Immature natural killer cell (primary cell): Measurements from ENCODE around the gene TXNDC5. TPM values are rescaled to one million over a fixed set of nuclear protein-coding genes. Genes with fewer than 3 reads are reported as not detected.

Experiments
- DNase-seq, 3 donors: peaks; one replicate each; pipeline ENCODE4 v3.0.0; 2022; ENCODE audit warnings: mixed read lengths in 1 of 3
- H3K27ac Mint-ChIP-seq, 6 donors: one replicate each; pipeline ENCODE4 v1.8.0; 2020; ENCODE audit warnings: mixed read lengths in 6 of 6, mild to moderate bottlenecking in 5 of 6, inconsistent platforms in 4 of 6, moderate library complexity in 3 of 6
- H3K27me3 Mint-ChIP-seq, 3 donors: one replicate each; pipeline ENCODE4 v1.8.0; 2020 to 2021; ENCODE audit warnings: low read depth in 3 of 3, mild to moderate bottlenecking in 3 of 3, mixed read lengths in 3 of 3, moderate library complexity in 3 of 3, inconsistent platforms in 1 of 3
- H3K36me3 Mint-ChIP-seq, 3 donors: one replicate each; pipeline ENCODE4 v1.8.0; 2020; ENCODE audit warnings: mixed read lengths in 3 of 3, inconsistent platforms in 2 of 3, mild to moderate bottlenecking in 2 of 3
- H3K4me1 Mint-ChIP-seq, 2 donors: one replicate each; pipeline ENCODE4 v1.8.0; 2020; ENCODE audit warnings: inconsistent platforms in 2 of 2, mild to moderate bottlenecking in 2 of 2, mixed read lengths in 2 of 2, moderate library complexity in 1 of 2
- H3K4me3 Mint-ChIP-seq, 5 donors: one replicate each; pipeline ENCODE4 v1.8.0; 2020; ENCODE audit warnings: mild to moderate bottlenecking in 5 of 5, mixed read lengths in 5 of 5, inconsistent platforms in 3 of 5, moderate library complexity in 3 of 5
- H3K9me3 Mint-ChIP-seq, 6 donors: one replicate each; pipeline ENCODE4 v1.8.0; 2020; ENCODE audit warnings: mild to moderate bottlenecking in 6 of 6, mixed read lengths in 6 of 6, inconsistent platforms in 4 of 6, moderate library complexity in 3 of 6
- polyA plus RNA-seq, 3 donors: library from polyadenylated mRNA; unstranded; fragments of 300-500 nt; fragmentation: Illumina TruSeq; gene quantifications; one replicate each; pipeline ENCODE4 v1.2.3, GENCODE V29; 2021

Gene TXNDC5
- polyA plus RNA-seq, 3 donors from 2014 or later: 16.4 to 25.4 (median 24.3) TPM

DNA sequence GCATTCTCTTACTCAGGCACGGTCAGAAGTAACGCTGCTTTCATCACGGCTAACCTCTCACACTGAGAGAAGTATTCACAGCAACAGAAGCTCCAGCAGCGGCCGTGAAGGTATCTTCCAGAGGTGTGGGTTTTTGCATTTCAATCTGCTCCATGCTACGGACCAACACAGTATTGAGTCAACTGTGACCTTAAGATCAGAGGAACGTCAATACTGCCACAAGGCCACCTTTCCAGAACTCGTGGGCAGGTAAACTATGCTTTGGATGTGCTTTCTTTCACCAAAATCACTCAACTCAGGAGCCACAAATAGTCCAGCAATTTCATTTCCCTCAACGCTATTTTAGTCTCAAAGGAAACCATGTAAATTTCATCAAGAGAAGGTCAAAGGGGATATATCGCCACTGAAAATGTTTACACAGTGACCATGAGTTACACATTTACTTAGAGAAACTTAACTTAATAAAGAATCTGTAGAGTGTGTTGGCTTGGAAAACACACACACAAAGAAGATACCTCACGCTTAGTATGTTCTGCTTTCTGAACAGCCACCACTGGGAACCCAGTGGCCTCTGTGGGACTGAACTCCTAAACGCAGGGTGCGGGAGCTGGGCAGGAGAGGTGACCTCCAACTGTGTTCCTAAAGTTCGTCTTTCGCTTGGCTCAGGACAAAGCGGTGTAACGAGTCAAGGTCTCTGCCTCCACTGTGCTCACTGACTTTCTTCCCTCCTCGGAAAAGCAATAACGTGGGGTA is 27.9 kb downstream of the TXNDC5 start:
- Mint-ChIP-seq H3K27ac (no peak overlapping the region), H3K4me3 (no peak overlapping the region), H3K9me3 (no peaks in the 10 kb centered on the region), H3K4me1 (no peaks in the 10 kb centered on the region), H3K36me3 (peaks cover 45 to 52% (median 51%) of the 10 kb centered on the region in 3 donors), H3K27me3 (peaks cover 0 to 1% (median 0%) of the 10 kb centered on the region in 3 donors)
- DNase-seq: no peak

DNA sequence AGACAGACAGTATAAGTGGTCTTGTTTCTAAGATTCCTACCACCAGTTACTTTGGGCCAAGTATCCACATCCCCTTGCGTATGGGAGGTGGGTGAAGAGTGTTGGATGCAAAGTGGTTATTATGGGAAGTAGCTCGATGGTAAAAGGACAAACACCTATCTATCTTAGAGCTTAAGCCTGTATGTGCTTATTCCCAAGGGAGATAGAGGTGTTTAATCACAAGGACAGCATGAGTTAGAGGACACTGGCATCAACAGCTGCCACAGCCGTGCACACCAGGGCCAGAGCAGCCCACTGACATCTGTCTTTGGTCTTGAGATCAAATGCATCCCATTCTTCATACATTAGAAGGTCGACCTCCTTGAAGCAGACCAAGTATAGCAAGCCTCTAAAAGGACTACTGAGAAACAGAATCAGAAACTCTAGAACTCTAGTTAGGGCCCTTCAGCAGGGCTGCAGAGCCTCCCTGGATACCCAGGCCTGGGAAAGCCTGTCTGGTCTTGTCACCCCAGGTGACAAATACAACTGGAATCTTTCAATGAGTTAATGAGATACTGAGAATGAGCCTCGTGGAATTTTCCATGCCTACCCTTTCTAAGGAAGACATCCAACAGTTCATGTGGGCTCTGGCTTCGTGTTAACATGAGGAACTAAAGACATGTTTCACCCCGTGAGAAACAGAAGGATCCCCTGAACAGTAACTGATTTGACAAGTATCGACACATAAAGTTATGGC is 28.7 kb downstream of the TXNDC5 start:
- Mint-ChIP-seq H3K27ac (no peak overlapping the region), H3K4me3 (no peak overlapping the region), H3K4me1 (no peaks in the 10 kb centered on the region), H3K9me3 (no peaks in the 10 kb centered on the region), H3K27me3 (no peaks in the 10 kb centered on the region), H3K36me3 (peaks cover 42 to 48% (median 47%) of the 10 kb centered on the region in 3 donors)
- DNase-seq: no peak

DNA sequence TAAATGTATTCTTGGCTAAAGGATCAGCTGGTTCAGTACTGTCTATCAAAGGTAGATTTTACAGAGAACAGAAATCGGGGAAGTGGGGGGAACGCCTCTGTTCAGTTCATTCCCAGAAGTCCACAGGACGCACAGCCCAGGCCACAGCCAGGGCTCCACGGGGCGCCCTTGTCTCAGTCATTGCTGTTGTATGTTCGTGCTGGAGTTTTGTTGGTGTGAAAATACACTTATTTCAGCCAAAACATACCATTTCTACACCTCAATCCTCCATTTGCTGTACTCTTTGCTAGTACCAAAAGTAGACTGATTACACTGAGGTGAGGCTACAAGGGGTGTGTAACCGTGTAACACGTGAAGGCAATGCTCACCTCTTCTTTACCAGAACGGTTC is 29.9 kb downstream of the TXNDC5 start:
- no peaks in the 10 kb centered on the region for H3K27me3 Mint-ChIP-seq
- H3K9me3 Mint-ChIP-seq: peaks cover 0 to 3% (median 0%) of the 10 kb centered on the region in 6 donors
- no peak for DNase-seq
- H3K4me1 Mint-ChIP-seq: no peaks in the 10 kb centered on the region
- H3K4me3 Mint-ChIP-seq: no peak overlapping the region
- no peak overlapping the region for H3K27ac Mint-ChIP-seq
- H3K36me3 Mint-ChIP-seq: peaks cover 40 to 42% (median 41%) of the 10 kb centered on the region in 3 donors

DNA sequence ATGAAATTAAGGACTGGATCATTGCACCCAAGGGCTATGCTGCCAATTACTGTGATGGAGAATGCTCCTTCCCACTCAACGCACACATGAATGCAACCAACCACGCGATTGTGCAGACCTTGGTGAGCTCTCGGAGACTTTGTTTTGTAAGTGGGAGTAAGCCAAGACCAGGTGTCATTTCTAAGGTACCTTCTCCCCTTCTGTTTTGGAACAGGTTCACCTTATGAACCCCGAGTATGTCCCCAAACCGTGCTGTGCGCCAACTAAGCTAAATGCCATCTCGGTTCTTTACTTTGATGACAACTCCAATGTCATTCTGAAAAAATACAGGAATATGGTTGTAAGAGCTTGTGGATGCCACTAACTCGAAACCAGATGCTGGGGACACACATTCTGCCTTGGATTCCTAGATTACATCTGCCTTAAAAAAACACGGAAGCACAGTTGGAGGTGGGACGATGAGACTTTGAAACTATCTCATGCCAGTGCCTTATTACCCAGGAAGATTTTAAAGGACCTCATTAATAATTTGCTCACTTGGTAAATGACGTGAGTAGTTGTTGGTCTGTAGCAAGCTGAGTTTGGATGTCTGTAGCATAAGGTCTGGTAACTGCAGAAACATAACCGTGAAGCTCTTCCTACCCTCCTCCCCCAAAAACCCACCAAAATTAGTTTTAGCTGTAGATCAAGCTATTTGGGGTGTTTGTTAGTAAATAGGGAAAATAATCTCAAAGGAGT is 30.4 kb downstream of the TXNDC5 start:
- Mint-ChIP-seq H3K4me1 (no peaks in the 10 kb centered on the region), H3K27me3 (no peaks in the 10 kb centered on the region), H3K36me3 (peaks cover 36 to 42% (median 41%) of the 10 kb centered on the region in 3 donors), H3K27ac (no peak overlapping the region), H3K4me3 (no peak overlapping the region), H3K9me3 (peaks cover 0 to 3% (median 0%) of the 10 kb centered on the region in 6 donors)
- no peak for DNase-seq

DNA sequence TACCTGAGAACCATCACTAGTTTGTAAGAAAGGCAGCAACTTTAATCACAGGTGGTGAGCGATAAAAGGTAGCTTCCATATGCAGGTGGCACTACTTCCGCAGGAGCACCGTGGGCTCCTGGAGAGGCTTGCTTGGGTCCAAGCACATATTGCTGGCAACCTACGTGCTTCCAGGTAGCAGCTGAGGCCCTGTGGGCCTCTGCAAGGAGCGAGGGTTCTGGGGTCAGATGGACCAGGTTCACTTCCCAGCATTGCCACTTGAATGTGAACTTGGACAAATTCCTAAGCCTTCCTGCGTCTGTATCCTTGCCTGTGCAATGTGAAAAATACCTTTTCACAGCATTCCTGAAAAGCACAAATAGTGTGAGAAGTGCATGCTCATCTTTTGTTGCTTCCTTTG is 31.0 kb downstream of the TXNDC5 start:
- Mint-ChIP-seq H3K27ac (no peak overlapping the region), H3K27me3 (no peaks in the 10 kb centered on the region), H3K9me3 (peaks cover 0 to 3% (median 0%) of the 10 kb centered on the region in 6 donors), H3K4me1 (no peaks in the 10 kb centered on the region), H3K36me3 (peaks cover 30 to 40% (median 37%) of the 10 kb centered on the region in 3 donors), H3K4me3 (no peak overlapping the region)
- no peak for DNase-seq

DNA sequence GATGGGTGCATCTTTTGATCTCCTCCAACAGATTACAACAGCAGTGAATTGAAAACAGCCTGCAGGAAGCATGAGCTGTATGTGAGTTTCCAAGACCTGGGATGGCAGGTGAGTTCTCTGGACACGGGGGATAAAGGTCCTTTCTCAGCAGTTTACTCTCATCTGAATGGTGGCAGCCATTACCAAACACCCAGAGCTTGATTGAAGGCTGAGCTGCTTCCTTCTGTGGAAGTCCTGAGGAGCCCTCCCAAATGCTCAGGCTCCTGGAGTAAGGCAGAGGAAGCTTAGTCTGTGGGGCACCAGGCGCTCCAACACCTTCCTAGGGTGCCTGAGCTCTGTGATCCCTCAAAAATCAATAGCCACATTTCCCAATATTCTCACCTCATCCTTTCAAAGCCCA is 31.5 kb downstream of the TXNDC5 start:
- no peaks in the 10 kb centered on the region for H3K4me1 Mint-ChIP-seq
- H3K4me3 Mint-ChIP-seq: no peak overlapping the region
- H3K9me3 Mint-ChIP-seq: peaks cover 0 to 3% (median 0%) of the 10 kb centered on the region in 6 donors
- no peaks in the 10 kb centered on the region for H3K27me3 Mint-ChIP-seq
- no peak for DNase-seq
- no peak overlapping the region for H3K27ac Mint-ChIP-seq
- H3K36me3 Mint-ChIP-seq: peaks cover 26 to 35% (median 32%) of the 10 kb centered on the region in 3 donors

DNA sequence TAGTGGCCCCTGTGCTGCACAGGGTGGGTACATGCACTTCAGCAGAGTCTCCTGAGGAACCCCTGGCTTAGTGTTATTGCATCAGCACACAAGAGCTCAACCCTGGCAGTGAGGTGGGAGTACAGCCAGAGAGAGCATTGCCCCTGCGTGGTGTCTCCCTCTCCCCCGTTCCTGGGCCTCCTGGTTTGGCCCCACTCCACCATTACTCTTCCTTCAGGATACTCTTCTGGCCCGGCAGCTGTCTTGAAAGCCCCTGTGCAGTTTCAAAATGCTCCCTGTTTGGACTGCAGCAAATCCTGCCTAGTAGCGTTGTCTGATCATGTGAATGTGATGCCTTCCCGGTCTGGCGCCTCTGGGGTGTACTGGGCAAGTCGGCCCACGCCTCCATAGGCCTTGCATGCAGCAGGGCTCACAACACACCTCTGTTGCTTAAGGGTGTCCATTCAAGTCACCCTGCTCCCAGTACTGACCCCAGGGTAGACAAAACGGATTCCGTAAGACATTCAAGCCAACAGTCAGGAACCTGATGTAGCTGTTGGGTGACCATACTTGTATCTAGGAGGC is 32.1 kb downstream of the TXNDC5 start:
- peaks cover 0 to 3% (median 0%) of the 10 kb centered on the region in 6 donors for H3K9me3 Mint-ChIP-seq
- no peaks in the 10 kb centered on the region for H3K27me3 Mint-ChIP-seq
- no peaks in the 10 kb centered on the region for H3K4me1 Mint-ChIP-seq
- no peak overlapping the region for H3K4me3 Mint-ChIP-seq
- peaks cover 20 to 29% (median 26%) of the 10 kb centered on the region in 3 donors for H3K36me3 Mint-ChIP-seq
- H3K27ac Mint-ChIP-seq: no peak overlapping the region
- no peak for DNase-seq

DNA sequence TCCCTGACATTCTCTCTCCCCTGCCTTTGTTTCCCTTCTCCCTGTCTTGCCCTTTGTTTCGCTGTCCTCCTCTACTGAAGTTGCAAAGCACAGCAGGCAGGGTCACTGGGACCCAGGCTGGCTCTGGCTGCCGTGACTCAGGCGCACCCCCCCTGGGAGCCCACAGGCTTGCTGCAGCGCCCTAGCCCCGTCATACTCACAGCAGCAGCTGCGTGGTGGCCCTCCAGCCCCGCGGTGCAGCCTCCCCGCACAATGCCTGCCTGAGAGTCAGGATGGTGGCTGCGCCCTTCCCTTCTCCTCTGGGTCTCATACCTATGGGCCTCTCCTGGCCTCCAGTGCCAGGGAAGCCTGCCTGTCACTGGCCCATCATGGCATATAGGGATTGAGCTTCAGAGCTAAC is 41.7 kb downstream of the TXNDC5 start:
- no peak for DNase-seq
- Mint-ChIP-seq H3K4me1 (no peaks in the 10 kb centered on the region), H3K4me3 (no peak overlapping the region), H3K9me3 (no peaks in the 10 kb centered on the region), H3K36me3 (no peaks in the 10 kb centered on the region), H3K27ac (no peak overlapping the region), H3K27me3 (peaks cover 0 to 3% (median 0%) of the 10 kb centered on the region in 3 donors)

DNA sequence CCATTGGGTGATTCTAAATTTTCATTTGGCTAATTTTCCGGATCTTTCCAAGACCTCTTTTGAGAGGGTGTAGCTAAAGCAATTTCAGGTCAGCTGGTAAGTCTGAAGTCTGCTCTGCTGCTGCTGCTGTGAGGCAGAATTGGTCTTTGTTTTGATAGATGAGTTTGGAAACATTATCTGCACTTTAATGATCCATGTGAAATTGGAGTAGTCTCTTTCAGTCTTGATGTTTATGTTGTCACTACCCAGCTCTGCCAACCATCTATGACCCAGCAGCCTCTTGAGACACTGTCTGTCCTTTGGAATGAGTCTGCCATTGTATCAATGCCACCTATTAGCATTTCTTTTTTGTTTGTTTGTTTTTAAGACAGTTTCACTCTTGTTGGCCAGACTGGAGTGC is 44.1 kb downstream of the TXNDC5 start:
- Mint-ChIP-seq H3K4me3 (no peak overlapping the region), H3K27ac (no peak overlapping the region), H3K36me3 (no peaks in the 10 kb centered on the region), H3K27me3 (peaks cover 0 to 6% (median 2%) of the 10 kb centered on the region in 3 donors), H3K4me1 (no peaks in the 10 kb centered on the region), H3K9me3 (no peaks in the 10 kb centered on the region)
- DNase-seq: no peak

- H3K36me3 Mint-ChIP-seq: no peaks in the 10 kb centered on the region
- no peak for DNase-seq
- no peaks in the 10 kb centered on the region for H3K4me1 Mint-ChIP-seq
These were observed 44.8 kb downstream of the TXNDC5 start for GRCh38 chr6:7865781-7866180.

GRCh38 chr6:7859591-7859990 is 51.0 kb downstream of the TXNDC5 start:
- Mint-ChIP-seq H3K27ac (no peak overlapping the region), H3K9me3 (no peaks in the 10 kb centered on the region), H3K4me3 (no peak overlapping the region), H3K27me3 (peaks cover 2 to 12% (median 3%) of the 10 kb centered on the region in 3 donors), H3K4me1 (no peaks in the 10 kb centered on the region), H3K36me3 (no peaks in the 10 kb centered on the region)
- no peak for DNase-seq

More at GRCh38 chr6:7865781-7866180, 44.8 kb downstream of the TXNDC5 start:
- Mint-ChIP-seq H3K9me3 (no peaks in the 10 kb centered on the region), H3K4me3 (no peak overlapping the region), H3K27me3 (peaks cover 0 to 6% (median 2%) of the 10 kb centered on the region in 3 donors), H3K27ac (no peak overlapping the region)

DNA sequence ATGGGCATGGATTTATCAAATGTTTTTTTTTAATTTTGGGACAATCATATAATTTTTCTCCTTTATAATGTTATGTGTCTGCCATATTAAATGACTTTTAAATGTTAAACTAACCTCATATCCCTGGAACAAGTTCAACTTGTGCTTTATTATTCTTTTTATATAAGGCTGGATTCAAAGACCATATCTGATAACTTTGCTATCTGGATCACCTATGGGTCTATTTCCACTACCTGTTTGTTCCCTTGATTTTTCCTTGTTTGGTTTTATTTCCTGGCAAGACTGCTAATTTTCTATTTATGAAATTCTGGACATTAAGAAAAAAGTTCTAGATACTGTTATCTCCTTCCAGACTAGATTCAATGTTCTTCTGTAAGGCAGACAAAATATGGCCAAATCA is 58.8 kb downstream of the TXNDC5 start:
- H3K27me3 Mint-ChIP-seq: peaks cover 2 to 6% (median 6%) of the 10 kb centered on the region in 3 donors
- H3K27ac Mint-ChIP-seq: no peak overlapping the region
- peaks cover 0 to 15% (median 9%) of the 10 kb centered on the region in 6 donors for H3K9me3 Mint-ChIP-seq
- DNase-seq: no peak
- no peaks in the 10 kb centered on the region for H3K4me1 Mint-ChIP-seq
- H3K4me3 Mint-ChIP-seq: no peak overlapping the region
- no peaks in the 10 kb centered on the region for H3K36me3 Mint-ChIP-seq

DNA sequence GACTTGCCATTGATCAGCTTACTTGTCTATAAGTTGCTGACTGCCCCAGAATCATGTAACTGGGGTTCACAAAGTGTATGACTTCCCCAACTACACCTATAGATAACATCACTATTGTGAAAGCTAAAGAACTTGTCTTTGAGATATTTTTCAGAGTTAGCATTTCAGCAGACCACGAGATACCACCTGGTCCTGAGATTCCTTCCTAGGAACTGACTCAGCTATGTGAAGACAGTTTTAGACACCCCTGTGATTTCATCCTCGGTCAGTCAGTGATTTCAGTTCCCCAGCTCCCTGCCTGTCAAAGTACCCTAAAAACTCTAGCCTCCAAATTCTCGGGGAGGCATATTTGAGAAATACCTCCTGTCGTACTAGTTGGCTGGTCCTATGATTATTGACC is 62.4 kb downstream of the TXNDC5 start:
- DNase-seq: no peak
- Mint-ChIP-seq H3K9me3 (peaks cover 4 to 15% (median 9%) of the 10 kb centered on the region in 6 donors), H3K4me3 (no peak overlapping the region), H3K36me3 (no peaks in the 10 kb centered on the region), H3K4me1 (no peaks in the 10 kb centered on the region), H3K27me3 (peaks cover 2 to 4% (median 2%) of the 10 kb centered on the region in 3 donors), H3K27ac (no peak overlapping the region)
